HL-60 (cell line): ENCODE data around the gene AP3S2.

Experiments
- POLR2AphosphoS5 ChIP-seq: IDR thresholded peaks from 2 replicates; pipeline ENCODE4 v1.6.1; 2012; ENCODE audit warnings: low read depth
- REST ChIP-seq: IDR thresholded peaks from 2 replicates; pipeline ENCODE4 v1.6.1; 2012; ENCODE audit warnings: low read depth; ENCODE audit not compliant: insufficient replicate concordance
- SPI1 ChIP-seq: IDR thresholded peaks from 2 replicates; pipeline ENCODE4 v1.6.1; 2012; ENCODE audit warnings: low read depth, mild to moderate bottlenecking, borderline replicate concordance
- TF ChIP-seq, protein P1 (sequence below): IDR thresholded peaks from one replicate; pipeline ENCODE4 v1.5.1; 2011; ENCODE audit warnings: low read length, control low read depth, inconsistent platforms; ENCODE audit not compliant: insufficient read depth

DNA sequence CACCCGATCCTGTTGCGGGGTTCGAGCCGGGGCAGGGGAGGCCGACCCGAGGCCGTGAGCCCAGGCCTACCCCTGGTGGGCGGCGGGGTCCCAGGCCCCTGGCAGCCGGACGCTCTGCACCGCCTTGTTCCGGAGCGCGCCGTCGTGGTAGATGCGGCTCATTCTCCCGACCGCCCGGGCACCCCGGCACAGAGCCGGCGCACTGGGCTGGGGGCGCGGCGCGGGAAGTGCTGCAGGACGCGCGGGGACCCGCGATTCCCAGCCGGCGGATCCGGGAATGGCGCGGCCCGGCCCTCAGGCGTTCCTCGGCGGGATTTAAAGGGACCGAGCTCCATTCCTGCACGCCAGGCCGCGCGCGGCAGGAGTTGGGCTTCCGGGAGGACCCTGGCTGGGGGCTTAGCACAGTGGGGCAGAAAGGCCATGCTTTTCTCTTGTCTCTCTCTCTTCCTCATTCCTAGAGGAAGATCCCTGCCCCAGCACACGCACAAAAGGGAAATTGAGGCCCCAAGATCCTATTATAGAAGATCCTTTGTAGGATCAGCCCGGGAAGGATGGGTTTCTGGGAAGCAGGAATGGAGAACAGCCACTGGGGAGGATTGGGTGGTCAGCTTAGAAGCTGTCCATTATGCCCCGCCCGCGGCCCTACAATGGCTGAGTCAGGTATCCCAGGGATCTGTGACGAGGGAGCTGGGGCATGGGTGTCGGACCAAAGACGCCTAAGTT is 19.0 kb upstream of the AP3S2 start, which contains the start of gene ARPIN:
- TF ChIP-seq, protein P1, sequence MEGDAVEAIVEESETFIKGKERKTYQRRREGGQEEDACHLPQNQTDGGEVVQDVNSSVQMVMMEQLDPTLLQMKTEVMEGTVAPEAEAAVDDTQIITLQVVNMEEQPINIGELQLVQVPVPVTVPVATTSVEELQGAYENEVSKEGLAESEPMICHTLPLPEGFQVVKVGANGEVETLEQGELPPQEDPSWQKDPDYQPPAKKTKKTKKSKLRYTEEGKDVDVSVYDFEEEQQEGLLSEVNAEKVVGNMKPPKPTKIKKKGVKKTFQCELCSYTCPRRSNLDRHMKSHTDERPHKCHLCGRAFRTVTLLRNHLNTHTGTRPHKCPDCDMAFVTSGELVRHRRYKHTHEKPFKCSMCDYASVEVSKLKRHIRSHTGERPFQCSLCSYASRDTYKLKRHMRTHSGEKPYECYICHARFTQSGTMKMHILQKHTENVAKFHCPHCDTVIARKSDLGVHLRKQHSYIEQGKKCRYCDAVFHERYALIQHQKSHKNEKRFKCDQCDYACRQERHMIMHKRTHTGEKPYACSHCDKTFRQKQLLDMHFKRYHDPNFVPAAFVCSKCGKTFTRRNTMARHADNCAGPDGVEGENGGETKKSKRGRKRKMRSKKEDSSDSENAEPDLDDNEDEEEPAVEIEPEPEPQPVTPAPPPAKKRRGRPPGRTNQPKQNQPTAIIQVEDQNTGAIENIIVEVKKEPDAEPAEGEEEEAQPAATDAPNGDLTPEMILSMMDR = no peak
- TF ChIP-seq POLR2AphosphoS5 = no peak
- no peak for TF ChIP-seq REST
- no peak for TF ChIP-seq SPI1
